ENCODE results near the gene GLIPR1L1.

GRCh38 chr12:75374971-75375370 is 40.5 kb downstream of the GLIPR1L1 start:
- TF ChIP-seq CTCF (IDR thresholded peaks at IDR 0.05) (no peak), POLR2AphosphoS5 (IDR thresholded peaks at IDR 0.05) (no peak), POLR2A (IDR thresholded peaks at IDR 0.05) (no peak)

Measured in gastroesophageal sphincter (tissue), 3 donors.